ENCODE results near the gene LRRC15. TPM values are rescaled to one million over a fixed set of nuclear protein-coding genes. Genes with fewer than 3 reads are reported as not detected.

LRRC15 gene
- polyA plus RNA-seq, 2 of the 4 experiments (the other 2 are of a cell fraction): 0.05 to 0.14 TPM

- ChIA-PET POLR2A (no interaction called here), CTCF (interaction anchor here (0.5 to 1.7 kb wide), 4 partner anchors 9 to 919 kb away, joined by 3 to 6 read pairs (median 4); no protein-coding TSS in a partner anchor)
- WGBS (ENCODE audit: missing lambda C conversion rate): 89% methylated on average over 9 of the region's 24 CpGs
- no peak for TF ChIP-seq EHMT2 (IDR thresholded peaks at IDR 0.05; ENCODE audit: low read depth)
- no peak for TF ChIP-seq NR3C1 (IDR thresholded peaks at IDR 0.05)
- no peak for TF ChIP-seq BCL3 (IDR thresholded peaks at IDR 0.05)
- TF ChIP-seq MAZ (IDR thresholded peaks at IDR 0.05; ENCODE audit: borderline replicate concordance, low read depth, low read length): no peak
- TF ChIP-seq, protein P1, sequence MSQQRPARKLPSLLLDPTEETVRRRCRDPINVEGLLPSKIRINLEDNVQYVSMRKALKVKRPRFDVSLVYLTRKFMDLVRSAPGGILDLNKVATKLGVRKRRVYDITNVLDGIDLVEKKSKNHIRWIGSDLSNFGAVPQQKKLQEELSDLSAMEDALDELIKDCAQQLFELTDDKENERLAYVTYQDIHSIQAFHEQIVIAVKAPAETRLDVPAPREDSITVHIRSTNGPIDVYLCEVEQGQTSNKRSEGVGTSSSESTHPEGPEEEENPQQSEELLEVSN (IDR thresholded peaks at IDR 0.05; ENCODE audit: borderline replicate concordance, low read depth): no peak
- no peak for TF ChIP-seq POLR2A (IDR thresholded peaks at IDR 0.05; ENCODE audit: low read length)
- TF ChIP-seq, protein P2, sequence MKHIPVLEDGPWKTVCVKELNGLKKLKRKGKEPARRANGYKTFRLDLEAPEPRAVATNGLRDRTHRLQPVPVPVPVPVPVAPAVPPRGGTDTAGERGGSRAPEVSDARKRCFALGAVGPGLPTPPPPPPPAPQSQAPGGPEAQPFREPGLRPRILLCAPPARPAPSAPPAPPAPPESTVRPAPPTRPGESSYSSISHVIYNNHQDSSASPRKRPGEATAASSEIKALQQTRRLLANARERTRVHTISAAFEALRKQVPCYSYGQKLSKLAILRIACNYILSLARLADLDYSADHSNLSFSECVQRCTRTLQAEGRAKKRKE (CRISPR knock-in tag; IDR thresholded peaks at IDR 0.05; ENCODE audit: low read depth): no peak
- no peak for TF ChIP-seq CEBPB (IDR thresholded peaks at IDR 0.05)
- no peak for TF ChIP-seq FOSL2 (IDR thresholded peaks at IDR 0.05)
- no peak for TF ChIP-seq FOSL2 (CRISPR knock-in tag; IDR thresholded peaks at IDR 0.05)
- TF ChIP-seq ZFP36 (IDR thresholded peaks at IDR 0.05; ENCODE audit: borderline replicate concordance, partially characterized antibody): no peak
- no peak for TF ChIP-seq HOXB13 (CRISPR knock-in tag; IDR thresholded peaks at IDR 0.05; ENCODE audit: low read depth)
- TF ChIP-seq RAD21 (conservative IDR thresholded peaks at IDR 0.05 in 1 of 2, IDR thresholded peaks at IDR 0.05 in 1 of 2): no peak
- no peak for FAIRE-seq
- Histone ChIP-seq H3K9me3 (no peaks in the 10 kb centered on the region), H3K4me2 (no peak within 1 kb of the TSS), H3K4me1 (no peaks in the 10 kb centered on the region), H3K27ac (no peak within 1 kb of the TSS), H3K4me3 (no peak within 1 kb of the TSS)
- ATAC-seq: no peak
- no peak for DNase-seq (ENCODE audit: low read depth in 1 of 2, low spot score in 1 of 2)
These were observed 18.4 kb downstream of the LRRC15 start, which contains the start of gene CPN2 for GRCh38 chr3:194351080-194351672. Gene CPN2, minus strand, starts transcription at chr3:194351328. Its CDS starts 8,626 bp downstream, at chr3:194342702.

DNA sequence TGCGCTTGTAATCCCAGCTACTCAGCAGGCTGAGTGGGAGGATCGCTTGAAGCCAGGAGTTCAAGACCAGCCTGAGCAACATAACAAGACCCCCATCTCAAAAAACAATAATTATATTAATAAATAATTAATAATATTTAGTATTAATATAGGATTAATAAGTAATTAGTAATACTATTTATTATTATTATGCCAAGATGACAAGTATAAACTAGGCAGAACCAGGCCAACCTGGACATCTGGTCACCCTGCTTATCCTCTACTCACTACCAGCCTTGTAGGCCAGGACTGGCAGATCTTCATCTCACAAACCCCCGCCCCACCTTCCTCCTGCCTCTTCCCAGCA lies 18.8 kb downstream of the LRRC15 start:
- no peak for DNase-seq (ENCODE audit: low read depth in 1 of 2, low spot score in 1 of 2)
- ChIA-PET POLR2A (no interaction called here), CTCF (interaction anchor here (0.5 to 1.7 kb wide), 4 partner anchors 8 to 919 kb away, joined by 3 to 6 read pairs (median 4); no protein-coding TSS in a partner anchor)
- FAIRE-seq: no peak
- H3K27ac ChIP-seq: no peak overlapping the region
- no peak overlapping the region for H3K4me3 ChIP-seq
- 63% methylated on average over 3 of the region's 3 CpGs for WGBS (ENCODE audit: missing lambda C conversion rate)
- H3K4me2 ChIP-seq: no peak overlapping the region
- no peaks in the 10 kb centered on the region for H3K4me1 ChIP-seq
- no peaks in the 10 kb centered on the region for H3K9me3 ChIP-seq
- no peak for ATAC-seq
- TF ChIP-seq HOXB13 (CRISPR knock-in tag; IDR thresholded peaks at IDR 0.05; ENCODE audit: low read depth): no peak
- no peak for TF ChIP-seq ZFP36 (IDR thresholded peaks at IDR 0.05; ENCODE audit: borderline replicate concordance, partially characterized antibody)
- TF ChIP-seq BHLHE40 (IDR thresholded peaks at IDR 0.05; ENCODE audit: low read depth, low read length): no peak
- TF ChIP-seq, protein P1 (IDR thresholded peaks at IDR 0.05; ENCODE audit: borderline replicate concordance, low read depth): no peak
- TF ChIP-seq JUNB (IDR thresholded peaks at IDR 0.05): no peak
- TF ChIP-seq PHF8 (IDR thresholded peaks at IDR 0.05; ENCODE audit: borderline replicate concordance, low read depth): no peak
- TF ChIP-seq JUN (IDR thresholded peaks at IDR 0.05): no peak
- TF ChIP-seq FOXS1 (CRISPR knock-in tag; IDR thresholded peaks at IDR 0.05): no peak
- no peak for TF ChIP-seq EHF (CRISPR knock-in tag; IDR thresholded peaks at IDR 0.05)
- TF ChIP-seq, protein P3, sequence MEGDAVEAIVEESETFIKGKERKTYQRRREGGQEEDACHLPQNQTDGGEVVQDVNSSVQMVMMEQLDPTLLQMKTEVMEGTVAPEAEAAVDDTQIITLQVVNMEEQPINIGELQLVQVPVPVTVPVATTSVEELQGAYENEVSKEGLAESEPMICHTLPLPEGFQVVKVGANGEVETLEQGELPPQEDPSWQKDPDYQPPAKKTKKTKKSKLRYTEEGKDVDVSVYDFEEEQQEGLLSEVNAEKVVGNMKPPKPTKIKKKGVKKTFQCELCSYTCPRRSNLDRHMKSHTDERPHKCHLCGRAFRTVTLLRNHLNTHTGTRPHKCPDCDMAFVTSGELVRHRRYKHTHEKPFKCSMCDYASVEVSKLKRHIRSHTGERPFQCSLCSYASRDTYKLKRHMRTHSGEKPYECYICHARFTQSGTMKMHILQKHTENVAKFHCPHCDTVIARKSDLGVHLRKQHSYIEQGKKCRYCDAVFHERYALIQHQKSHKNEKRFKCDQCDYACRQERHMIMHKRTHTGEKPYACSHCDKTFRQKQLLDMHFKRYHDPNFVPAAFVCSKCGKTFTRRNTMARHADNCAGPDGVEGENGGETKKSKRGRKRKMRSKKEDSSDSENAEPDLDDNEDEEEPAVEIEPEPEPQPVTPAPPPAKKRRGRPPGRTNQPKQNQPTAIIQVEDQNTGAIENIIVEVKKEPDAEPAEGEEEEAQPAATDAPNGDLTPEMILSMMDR (IDR thresholded peaks at IDR 0.05): no peak
- TF ChIP-seq RAD21 (conservative IDR thresholded peaks at IDR 0.05 in 1 of 2, IDR thresholded peaks at IDR 0.05 in 1 of 2): no peak
- no peak for TF ChIP-seq MYC (IDR thresholded peaks at IDR 0.05; ENCODE audit: borderline replicate concordance, low read length)
- TF ChIP-seq HDAC2 (IDR thresholded peaks at IDR 0.05): no peak
- no peak for TF ChIP-seq HEYL (CRISPR knock-in tag; IDR thresholded peaks at IDR 0.05)
- no peak for TF ChIP-seq CHD2 (IDR thresholded peaks at IDR 0.05; ENCODE audit: low read length, partially characterized antibody)
- TF ChIP-seq HOXB5 (CRISPR knock-in tag; IDR thresholded peaks at IDR 0.05): no peak
- no peak for TF ChIP-seq EHMT2 (IDR thresholded peaks at IDR 0.05; ENCODE audit: low read depth)
